ENCODE results near the gene OR8B4. TPM values are rescaled to one million over a fixed set of nuclear protein-coding genes. Genes with fewer than 3 reads are reported as not detected.

OR8B4 gene, protein sequence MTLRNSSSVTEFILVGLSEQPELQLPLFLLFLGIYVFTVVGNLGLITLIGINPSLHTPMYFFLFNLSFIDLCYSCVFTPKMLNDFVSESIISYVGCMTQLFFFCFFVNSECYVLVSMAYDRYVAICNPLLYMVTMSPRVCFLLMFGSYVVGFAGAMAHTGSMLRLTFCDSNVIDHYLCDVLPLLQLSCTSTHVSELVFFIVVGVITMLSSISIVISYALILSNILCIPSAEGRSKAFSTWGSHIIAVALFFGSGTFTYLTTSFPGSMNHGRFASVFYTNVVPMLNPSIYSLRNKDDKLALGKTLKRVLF
- not detected in 2 replicates for total RNA-seq

DNA sequence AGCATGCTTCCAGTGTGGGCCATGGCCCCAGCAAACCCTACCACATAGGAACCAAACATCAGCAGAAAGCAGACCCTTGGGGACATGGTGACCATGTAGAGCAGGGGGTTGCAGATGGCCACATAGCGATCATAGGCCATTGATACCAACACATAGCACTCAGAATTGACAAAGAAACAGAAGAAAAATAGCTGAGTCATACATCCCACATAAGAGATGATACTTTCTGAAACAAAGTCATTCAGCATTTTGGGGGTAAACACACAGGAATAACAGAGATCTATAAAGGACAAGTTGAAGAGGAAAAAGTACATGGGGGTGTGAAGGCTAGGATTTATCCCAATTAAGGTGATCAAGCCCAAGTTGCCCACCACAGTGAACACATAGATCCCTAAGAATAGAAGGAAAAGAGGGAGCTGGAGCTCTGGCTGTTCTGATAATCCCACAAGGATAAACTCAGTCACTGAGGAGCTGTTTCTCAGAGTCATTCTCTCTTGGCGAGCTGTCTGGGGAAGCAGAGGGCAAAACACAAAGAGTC, at the start of gene OR8B4:
TSS of gene OR8B4 (minus strand) at position 488 of the 538 bp plus-strand sequence. CDS start at position 488, 0 bp downstream.
- no peak within 1 kb of the TSS for H3K4me3 ChIP-seq (ENCODE audit: low read depth, low read length)
- DNase-seq (ENCODE audit: low read depth): no peak
- no peaks in the 10 kb centered on the region for H3K27me3 ChIP-seq (ENCODE audit: control insufficient read depth, insufficient read depth, low read length)
- H3K36me3 ChIP-seq (ENCODE audit: control insufficient read depth, insufficient read depth, low read length): no peaks in the 10 kb centered on the region
- TF ChIP-seq, protein P1, sequence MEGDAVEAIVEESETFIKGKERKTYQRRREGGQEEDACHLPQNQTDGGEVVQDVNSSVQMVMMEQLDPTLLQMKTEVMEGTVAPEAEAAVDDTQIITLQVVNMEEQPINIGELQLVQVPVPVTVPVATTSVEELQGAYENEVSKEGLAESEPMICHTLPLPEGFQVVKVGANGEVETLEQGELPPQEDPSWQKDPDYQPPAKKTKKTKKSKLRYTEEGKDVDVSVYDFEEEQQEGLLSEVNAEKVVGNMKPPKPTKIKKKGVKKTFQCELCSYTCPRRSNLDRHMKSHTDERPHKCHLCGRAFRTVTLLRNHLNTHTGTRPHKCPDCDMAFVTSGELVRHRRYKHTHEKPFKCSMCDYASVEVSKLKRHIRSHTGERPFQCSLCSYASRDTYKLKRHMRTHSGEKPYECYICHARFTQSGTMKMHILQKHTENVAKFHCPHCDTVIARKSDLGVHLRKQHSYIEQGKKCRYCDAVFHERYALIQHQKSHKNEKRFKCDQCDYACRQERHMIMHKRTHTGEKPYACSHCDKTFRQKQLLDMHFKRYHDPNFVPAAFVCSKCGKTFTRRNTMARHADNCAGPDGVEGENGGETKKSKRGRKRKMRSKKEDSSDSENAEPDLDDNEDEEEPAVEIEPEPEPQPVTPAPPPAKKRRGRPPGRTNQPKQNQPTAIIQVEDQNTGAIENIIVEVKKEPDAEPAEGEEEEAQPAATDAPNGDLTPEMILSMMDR (IDR thresholded peaks at IDR 0.05; ENCODE audit: insufficient read depth, low read length, poor library complexity, severe bottlenecking): no peak

DNA sequence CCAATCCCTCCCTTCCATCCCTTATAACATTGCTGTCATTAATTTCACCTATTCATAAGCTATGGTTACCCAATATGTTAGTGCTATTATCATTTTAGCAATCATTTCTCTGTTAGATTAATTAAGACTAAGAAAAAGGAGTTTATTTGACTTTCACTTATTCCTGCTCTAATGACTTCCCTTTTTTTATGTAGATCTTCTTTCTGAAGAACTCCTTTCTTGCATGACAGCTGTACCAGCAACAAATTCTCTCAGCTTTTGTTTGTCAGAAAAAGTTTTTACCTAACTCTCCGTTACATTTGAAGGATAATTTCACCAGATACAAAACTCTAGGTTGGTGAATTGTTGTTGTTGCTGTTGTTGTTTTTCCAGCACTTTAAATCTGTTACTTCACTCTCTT, 49.4 kb upstream of the OR8B4 start:
- H3K36me3 ChIP-seq (ENCODE audit: control insufficient read depth, insufficient read depth, low read length): no peaks in the 10 kb centered on the region
- no peak overlapping the region for H3K4me3 ChIP-seq (ENCODE audit: low read depth, low read length)
- TF ChIP-seq, protein P1 (IDR thresholded peaks at IDR 0.05; ENCODE audit: insufficient read depth, low read length, poor library complexity, severe bottlenecking): no peak
- no peak for DNase-seq (ENCODE audit: low read depth)
- no peaks in the 10 kb centered on the region for H3K27me3 ChIP-seq (ENCODE audit: control insufficient read depth, insufficient read depth, low read length)

DNA sequence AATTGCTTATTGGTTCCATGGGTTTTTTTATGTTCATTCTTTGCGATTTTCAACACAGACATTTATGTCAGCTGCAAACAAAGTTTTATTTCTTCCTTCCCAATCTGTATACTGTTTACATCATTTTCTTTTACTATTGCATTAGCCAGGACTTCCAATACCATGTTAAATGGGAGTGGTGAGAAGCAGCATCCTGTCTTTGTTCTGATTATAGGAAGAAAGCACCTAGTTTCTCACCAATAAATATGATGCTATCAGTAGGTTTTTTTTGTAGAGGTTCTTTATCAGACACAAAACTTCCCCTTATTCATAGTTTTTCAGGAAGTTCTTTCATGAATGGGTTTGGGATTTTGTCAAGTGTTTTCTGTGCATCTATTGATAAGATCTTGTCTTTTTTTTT, 48.8 kb upstream of the OR8B4 start:
- Histone ChIP-seq H3K36me3 (ENCODE audit: control insufficient read depth, insufficient read depth, low read length) (no peaks in the 10 kb centered on the region), H3K27me3 (ENCODE audit: control insufficient read depth, insufficient read depth, low read length) (no peaks in the 10 kb centered on the region), H3K4me3 (ENCODE audit: low read depth, low read length) (no peak overlapping the region)
- no peak for DNase-seq (ENCODE audit: low read depth)
- TF ChIP-seq, protein P1 (IDR thresholded peaks at IDR 0.05; ENCODE audit: insufficient read depth, low read length, poor library complexity, severe bottlenecking): no peak

DNA sequence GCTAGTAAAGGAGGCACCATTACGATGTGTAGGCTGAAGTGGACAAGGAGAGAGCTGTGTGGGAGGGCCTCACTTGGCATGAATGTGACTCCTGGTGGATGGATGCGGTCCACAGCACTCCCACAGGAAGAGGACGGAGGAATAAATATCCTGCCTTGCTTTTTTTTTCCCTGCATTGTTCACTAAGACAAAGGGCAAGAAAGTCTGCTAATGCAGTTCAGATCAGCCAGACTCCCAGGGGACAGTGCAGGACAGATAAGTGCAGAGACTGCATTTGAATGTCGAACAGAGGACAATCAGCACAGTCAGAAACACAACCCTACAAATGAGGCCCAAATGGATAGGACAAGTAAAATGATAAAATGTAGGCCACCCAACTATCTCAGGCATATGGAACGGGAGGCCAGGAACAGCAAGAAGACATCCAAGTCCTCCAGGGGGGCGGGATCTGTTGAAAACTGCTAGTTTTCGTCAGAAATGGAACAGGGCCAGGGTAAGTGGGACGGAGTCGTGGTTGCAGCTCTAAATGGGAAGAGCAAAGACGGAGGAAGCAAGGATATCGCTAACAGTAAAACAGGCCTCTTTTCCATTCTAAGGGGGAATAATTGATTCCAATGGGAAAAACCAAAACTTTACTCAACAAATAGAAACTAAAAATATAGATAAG, 46.0 kb upstream of the OR8B4 start:
- Histone ChIP-seq H3K36me3 (ENCODE audit: control insufficient read depth, insufficient read depth, low read length) (no peaks in the 10 kb centered on the region), H3K27me3 (ENCODE audit: control insufficient read depth, insufficient read depth, low read length) (no peaks in the 10 kb centered on the region), H3K4me3 (ENCODE audit: low read depth, low read length) (no peak overlapping the region)
- TF ChIP-seq, protein P1 (IDR thresholded peaks at IDR 0.05; ENCODE audit: insufficient read depth, low read length, poor library complexity, severe bottlenecking): peak; percentile 7
- no peak for DNase-seq (ENCODE audit: low read depth)

DNA sequence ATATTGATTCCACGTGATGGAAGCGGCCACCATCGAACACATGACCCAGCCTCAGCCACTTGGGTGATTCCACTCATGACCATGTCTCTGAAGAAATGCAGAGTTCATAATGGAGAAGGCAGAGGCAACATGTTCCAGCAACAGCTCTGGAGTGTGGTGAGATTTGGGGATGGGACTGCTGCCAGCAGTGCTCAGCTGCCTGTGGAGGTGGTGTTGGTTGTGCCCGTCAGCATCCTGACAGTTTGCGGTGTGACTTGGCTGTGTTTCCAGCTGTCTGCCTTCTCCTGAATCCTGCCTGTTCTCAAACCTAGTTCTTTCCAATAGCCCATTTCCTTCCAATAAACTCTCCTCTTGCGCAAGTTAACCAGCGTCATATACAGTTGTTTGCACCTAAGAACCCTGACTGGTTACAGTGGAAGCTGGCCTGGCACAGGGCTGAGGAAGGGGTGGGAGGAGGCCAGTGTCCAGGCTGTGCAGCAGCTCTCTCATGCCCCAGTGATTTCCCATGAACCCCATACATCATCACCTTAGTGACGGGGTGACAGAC, 42.8 kb upstream of the OR8B4 start:
- DNase-seq (ENCODE audit: low read depth): no peak
- Histone ChIP-seq H3K27me3 (ENCODE audit: control insufficient read depth, insufficient read depth, low read length) (no peaks in the 10 kb centered on the region), H3K36me3 (ENCODE audit: control insufficient read depth, insufficient read depth, low read length) (no peaks in the 10 kb centered on the region), H3K4me3 (ENCODE audit: low read depth, low read length) (no peak overlapping the region)
- TF ChIP-seq, protein P1 (IDR thresholded peaks at IDR 0.05; ENCODE audit: insufficient read depth, low read length, poor library complexity, severe bottlenecking): no peak

Data from kidney epithelial cell (primary cell).